HG03139 (cell line): ENCODE measurements around the gene INO80E.

ENCODE experiments used
- ATAC-seq: cut with Tn5 transposase; IDR thresholded peaks from one replicate; pipeline ENCODE4 v1.9.1; 2021; ENCODE audit not compliant: unreplicated experiment

The INO80E gene

DNA sequence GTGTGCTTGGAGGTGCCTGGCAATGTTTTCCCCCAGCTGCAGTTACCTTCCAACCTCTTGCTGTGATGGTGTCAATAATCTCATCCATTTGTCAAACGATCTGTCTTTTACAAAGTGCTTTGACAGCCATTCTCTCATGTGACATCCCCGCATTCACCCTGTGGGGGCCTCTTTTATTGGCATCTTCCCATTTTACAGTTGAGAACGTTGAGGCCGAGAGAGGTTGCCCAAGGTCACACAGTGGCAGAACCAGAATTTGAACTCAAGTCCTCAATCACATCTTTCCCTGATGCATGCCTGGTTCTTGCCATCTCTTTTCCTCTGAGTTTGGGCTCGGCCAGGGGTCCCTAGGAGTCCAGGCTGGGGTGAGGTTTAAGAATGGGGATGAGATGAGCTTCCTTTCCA lies 20.9 kb upstream of the INO80E start:
- no peak for ATAC-seq

GRCh38 chr16:29975811-29976511 lies 20.1 kb upstream of the INO80E start:
- ATAC-seq, result no peak

GRCh38 chr16:29977063-29977825 lies 18.8 kb upstream of the INO80E start:
- ATAC-seq, result no peak

DNA sequence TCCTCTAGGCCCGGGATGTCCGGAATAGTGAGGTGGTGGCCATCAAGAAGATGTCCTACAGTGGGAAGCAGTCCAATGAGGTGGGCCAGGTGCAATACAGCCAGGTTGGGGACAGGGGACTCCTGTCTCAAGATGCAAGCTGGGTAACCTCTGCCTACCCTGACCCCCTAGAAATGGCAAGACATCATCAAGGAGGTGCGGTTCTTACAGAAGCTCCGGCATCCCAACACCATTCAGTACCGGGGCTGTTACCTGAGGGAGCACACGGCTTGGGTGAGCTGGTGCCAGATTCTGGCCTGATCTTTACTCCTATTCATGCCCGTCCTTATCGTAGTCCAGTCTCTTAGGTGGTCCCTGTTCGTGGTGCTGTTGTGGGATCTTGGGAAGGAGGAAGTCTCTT lies 18.0 kb upstream of the INO80E start:
- ATAC-seq, result no peak

DNA sequence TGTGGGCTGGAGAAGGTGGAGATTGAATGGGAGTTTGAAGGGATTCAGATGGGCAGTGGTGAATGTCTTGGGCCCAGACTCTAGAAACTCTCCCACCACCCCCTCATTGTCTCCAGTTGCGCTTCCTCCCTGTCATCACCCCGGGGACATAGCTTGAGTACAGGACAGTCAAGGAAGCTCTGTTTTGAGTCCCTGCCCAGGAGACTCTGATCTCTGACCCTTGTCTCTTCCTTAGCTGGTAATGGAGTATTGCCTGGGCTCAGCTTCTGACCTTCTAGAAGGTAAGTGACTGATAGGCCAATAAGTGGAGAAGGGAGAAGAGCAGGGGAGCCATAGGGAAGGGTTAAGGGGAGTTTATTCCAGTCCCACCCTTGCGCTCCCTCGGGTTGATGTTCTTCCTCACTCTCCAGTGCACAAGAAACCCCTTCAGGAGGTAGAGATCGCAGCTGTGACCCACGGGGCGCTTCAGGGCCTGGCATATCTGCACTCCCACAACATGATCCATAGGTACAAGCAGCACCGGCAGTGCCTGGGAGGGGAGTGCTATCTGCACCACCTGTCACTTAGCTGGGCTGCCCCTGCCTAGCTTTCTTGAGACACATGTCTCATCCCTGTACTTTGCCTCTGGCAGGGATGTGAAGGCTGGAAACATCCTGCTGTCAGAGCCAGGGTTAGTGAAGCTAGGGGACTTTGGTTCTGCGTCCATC lies 17.3 kb upstream of the INO80E start:
- no peak for ATAC-seq

DNA sequence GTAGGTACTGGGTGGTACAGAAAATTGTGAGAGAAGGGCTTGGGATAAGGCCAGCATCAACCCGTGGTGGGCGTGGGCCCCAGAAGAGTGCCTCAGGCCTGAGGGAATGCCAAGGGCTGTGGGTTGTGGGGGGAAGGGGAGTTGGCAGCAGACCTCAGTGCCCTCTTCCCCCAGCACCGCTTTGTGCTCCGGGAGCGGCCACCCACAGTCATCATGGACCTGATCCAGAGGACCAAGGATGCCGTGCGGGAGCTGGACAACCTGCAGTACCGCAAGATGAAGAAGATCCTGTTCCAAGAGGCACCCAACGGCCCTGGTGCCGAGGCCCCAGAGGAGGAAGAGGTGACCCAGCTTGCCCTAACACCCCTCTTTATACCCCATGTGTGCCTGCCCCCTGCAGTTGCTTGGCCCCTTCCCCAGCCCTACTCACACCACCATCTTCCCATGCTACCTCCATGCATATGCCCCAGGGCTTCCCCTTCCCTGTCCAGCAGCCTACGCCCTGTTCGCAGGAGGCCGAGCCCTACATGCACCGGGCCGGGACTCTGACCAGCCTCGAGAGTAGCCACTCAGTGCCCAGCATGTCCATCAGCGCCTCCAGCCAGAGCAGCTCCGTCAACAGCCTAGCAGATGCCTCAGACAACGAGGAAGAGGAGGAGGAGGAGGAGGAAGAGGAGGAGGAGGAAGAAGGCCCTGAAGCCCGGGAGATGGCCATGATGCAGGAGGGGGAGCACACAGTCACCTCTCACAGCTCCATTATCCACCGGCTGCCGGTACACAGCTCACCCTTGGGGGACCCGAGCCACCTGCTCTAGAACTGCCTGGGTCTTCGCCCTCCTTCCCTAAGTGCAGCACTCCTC lies 13.3 kb upstream of the INO80E start:
- ATAC-seq, result no peak

DNA sequence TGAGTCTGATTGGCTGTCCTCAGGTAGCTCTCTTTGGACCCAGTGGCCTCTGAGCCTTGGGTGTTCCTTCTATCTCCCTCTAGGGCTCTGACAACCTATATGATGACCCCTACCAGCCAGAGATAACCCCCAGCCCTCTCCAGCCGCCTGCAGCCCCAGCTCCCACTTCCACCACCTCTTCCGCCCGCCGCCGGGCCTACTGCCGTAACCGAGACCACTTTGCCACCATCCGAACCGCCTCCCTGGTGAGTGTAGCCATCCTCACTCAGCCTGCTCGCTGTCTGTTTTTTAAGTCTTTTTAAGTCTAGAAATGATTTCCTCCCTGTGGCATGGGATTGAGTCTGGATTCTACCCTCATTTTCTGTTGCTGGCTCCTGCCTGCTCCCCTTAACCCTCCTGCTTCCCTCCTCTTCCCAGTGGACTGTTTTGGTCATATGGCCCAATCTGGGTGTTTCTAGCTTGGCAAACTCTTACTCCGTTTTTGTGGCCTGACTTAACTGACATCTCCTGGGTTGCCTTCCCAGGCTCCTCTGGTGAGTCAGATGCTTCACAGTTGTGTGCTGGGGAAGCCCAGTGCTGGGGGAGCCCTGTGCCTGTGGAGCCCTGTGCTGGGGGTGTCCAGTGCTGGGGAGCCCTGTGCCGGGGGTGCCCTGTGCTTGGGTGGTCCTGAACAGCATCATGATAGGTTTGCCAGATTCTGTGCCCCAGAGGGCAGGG lies 12.5 kb upstream of the INO80E start:
- ATAC-seq, result no peak

GRCh38 chr16:29984137-29984763 lies 11.8 kb upstream of the INO80E start:
- ATAC-seq, result no peak

GRCh38 chr16:29984764-29985147 lies 11.3 kb upstream of the INO80E start:
- no peak for ATAC-seq

GRCh38 chr16:29985271-29985811 lies 10.7 kb upstream of the INO80E start:
- no peak for ATAC-seq

DNA sequence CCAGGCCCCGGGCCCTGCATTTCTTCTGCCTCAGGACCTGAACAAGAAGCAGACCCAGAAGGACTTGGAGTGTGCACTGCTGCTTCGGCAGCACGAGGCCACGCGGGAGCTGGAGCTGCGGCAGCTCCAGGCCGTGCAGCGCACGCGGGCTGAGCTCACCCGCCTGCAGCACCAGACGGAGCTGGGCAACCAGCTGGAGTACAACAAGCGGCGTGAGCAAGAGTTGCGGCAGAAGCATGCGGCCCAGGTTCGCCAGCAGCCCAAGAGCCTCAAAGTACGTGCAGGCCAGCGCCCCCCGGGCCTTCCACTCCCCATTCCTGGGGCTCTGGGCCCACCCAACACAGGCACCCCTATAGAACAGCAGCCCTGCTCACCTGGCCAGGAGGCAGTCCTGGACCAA lies 9.8 kb upstream of the INO80E start:
- ATAC-seq, result no peak

DNA sequence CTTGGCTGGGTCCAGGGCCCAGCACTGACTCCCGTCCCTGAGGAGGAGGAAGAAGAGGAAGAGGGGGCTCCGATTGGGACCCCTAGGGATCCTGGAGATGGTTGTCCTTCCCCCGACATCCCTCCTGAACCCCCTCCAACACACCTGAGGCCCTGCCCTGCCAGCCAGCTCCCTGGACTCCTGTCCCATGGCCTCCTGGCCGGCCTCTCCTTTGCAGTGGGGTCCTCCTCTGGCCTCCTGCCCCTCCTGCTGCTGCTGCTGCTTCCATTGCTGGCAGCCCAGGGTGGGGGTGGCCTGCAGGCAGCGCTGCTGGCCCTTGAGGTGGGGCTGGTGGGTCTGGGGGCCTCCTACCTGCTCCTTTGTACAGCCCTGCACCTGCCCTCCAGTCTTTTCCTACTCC lies 9.1 kb upstream of the INO80E start:
- ATAC-seq, result no peak

DNA sequence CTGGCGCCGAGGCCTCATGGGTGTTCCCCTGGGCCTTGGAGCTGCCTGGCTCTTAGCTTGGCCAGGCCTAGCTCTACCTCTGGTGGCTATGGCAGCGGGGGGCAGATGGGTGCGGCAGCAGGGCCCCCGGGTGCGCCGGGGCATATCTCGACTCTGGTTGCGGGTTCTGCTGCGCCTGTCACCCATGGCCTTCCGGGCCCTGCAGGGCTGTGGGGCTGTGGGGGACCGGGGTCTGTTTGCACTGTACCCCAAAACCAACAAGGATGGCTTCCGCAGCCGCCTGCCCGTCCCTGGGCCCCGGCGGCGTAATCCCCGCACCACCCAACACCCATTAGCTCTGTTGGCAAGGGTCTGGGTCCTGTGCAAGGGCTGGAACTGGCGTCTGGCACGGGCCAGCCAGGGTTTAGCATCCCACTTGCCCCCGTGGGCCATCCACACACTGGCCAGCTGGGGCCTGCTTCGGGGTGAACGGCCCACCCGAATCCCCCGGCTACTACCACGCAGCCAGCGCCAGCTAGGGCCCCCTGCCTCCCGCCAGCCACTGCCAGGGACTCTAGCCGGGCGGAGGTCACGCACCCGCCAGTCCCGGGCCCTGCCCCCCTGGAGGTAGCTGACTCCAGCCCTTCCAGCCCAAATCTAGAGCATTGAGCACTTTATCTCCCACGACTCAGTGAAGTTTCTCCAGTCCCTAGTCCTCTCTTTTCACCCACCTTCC lies 8.5 kb upstream of the INO80E start:
- ATAC-seq, result no peak

- ATAC-seq, result no peak
Measured at GRCh38 chr16:29988346-29989075, 7.5 kb upstream of the INO80E start.

DNA sequence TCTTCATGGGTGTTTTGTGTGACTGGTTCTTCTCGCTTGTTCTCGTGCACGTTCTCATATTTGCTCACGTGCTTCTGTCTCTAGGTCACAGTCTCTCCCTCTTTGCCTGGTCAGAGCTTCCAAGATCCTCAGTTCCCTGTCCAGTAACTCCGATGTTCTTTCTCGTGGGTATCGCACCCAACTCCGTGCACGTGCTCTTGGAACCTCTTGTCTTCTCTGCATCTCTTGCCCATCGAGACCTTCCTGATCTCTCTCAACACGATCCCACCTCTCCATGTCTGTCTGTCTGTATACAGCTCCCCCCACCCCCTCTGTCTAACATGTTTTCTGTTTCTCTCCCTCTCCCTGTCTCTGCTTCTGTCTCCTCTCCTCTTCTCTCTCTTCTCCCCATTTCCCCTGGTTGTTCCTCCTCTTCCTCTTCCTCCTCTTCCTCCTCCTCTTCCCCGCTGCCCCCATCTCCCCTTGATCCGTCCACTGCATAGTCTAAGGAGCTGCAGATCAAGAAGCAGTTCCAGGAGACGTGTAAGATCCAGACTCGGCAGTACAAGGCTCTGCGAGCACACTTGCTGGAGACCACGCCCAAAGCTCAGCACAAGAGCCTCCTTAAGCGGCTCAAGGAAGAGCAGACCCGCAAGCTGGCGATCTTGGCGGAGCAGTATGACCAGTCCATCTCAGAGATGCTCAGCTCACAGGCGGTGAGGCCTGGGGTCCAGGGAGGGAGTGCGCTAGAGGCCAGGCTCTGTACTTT lies 6.8 kb upstream of the INO80E start:
- ATAC-seq, result no peak

DNA sequence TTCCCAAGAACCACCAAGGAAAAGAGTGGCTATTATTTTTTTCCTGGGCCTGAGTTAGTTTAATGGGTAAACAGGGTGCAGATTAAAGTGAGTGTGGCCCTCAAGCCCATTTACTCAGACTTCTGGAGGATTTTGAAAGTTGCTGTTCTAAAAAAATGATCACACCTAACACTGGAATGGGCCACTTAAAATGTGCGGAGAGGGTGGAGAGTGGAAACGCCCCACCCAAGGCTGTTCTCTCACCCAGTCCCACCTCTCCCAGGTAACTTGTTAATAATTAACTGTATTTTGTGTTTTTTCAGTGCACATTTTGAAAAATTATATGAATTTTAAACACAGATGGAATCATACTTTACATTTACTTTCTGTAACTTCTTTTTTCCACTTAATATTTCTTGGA lies 6.0 kb upstream of the INO80E start:
- ATAC-seq, result no peak

DNA sequence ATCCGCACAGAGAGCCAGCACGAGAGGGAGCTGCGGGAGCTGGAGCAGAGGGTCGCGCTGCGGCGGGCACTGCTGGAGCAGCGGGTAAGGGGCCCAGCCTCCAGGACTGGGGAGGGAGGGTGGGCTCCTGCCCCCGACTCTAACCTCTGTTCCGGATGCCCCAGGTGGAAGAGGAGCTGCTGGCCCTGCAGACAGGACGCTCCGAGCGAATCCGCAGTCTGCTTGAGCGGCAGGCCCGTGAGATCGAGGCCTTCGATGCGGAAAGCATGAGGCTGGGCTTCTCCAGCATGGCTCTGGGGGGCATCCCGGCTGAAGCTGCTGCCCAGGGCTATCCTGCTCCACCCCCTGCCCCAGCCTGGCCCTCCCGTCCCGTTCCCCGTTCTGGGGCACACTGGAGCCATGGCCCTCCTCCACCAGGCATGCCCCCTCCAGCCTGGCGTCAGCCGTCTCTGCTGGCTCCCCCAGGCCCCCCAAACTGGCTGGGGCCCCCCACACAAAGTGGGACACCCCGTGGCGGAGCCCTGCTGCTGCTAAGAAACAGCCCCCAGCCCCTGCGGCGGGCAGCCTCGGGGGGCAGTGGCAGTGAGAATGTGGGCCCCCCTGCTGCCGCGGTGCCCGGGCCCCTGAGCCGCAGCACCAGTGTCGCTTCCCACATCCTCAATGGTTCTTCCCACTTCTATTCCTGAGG lies 5.0 kb upstream of the INO80E start:
- no peak for ATAC-seq
